ENCODE results near the gene BDKRB1.

BDKRB1 gene

DNA sequence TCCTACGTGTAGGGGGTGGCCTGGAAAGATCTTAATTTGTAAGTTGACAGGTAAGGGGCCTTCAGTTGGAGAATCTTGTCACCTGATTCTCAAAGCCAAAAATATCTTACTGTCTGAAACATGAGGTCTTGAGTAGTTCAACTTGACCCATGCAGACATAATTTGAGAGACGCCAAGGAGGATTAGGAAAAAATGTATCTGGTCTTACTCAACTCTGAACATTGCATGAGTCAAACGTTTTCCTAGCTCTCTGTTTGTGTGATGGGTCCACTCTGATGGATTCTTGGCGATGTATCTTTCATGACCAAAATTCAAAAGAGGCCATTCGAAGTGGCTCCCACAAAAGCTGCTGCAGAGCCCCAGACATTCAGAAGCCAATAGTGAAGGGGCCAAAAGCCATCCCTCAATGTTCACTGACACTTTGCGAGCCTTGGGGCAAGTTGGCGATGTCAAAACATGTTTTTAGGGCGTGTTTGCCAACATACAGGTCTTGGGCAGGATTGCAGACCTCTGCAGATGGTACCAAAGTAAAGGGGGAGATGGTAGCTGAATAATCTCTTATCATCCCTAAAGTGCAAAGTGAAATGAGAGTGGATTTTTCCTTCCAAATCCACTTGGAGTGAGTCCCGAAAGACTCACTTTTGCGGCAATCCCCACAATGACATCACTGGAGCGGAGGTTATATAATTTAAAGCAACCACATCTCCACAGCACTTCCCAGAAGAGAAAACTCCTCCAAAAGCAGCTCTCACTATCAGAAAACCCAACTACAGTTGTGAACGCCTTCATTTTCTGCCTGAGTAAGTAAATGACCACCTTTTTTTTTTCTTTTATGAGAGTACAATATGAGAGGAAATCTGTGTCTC, at the start of gene BDKRB1:
Gene BDKRB1, plus strand, starts transcription at position 710 of the 866 bp plus-strand sequence. CDS start 7,473 bp downstream, outside the sequence.
- peak; percentile 96 for DNase-seq

DNA sequence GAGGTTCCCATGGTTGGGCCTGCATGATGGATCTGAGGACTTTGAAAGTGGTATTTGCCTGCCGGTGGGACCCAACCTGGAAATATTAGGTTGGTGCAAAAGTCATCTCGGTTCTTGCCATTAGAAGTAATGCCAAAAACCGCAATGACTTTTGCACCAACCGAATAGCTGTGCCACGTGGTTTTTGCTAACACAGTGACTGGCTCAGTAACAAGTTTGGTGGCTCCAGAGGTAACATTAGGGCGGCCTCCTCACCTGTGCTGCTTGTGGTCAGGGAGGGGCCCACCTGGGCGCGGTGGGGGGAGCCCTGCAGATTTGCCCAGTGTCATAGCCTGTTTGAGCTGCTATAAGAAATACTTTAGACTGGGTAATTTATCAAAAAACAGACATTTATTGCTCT, 49.5 kb upstream of the BDKRB1 start:
- no peak for DNase-seq

DNA sequence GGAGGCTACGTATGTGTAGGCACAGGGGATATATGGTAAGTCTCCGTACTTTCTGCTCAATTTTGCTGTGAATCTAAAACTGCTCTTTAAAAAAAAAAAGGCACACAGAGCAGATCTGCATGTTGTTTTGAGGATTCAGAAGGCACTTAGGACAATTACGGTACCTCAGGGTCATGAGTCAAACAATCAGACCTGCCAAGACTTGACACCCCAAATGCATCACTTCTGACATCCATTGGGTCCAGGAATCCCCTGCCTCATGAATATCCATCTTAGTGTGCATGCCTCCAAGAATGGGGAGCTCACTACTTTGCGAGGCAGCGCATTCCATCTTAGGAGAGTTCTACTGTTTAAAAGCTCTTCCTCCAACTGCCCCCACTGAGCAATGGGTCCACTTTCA, 48.3 kb upstream of the BDKRB1 start:
- no peak for DNase-seq

DNA sequence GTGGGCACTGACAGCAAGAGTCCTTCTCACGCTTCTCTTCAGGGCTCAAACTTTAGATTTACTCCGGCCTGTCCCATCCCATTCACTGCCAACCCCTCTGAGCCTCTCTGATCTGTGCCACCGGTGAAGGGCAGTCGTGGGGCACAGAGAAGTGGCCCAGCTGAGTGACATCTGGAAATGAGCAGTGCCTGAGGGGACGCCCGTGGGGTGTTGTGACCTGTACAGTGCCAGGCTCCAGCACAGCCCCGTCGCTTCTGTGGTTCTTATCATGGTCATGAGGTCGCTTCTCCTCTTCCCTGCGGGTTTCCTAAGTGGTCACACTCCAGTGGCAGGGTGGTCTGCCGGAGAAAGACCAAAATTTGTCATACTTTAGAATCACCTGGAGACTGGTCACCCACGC, 47.3 kb upstream of the BDKRB1 start:
- no peak for DNase-seq

DNA sequence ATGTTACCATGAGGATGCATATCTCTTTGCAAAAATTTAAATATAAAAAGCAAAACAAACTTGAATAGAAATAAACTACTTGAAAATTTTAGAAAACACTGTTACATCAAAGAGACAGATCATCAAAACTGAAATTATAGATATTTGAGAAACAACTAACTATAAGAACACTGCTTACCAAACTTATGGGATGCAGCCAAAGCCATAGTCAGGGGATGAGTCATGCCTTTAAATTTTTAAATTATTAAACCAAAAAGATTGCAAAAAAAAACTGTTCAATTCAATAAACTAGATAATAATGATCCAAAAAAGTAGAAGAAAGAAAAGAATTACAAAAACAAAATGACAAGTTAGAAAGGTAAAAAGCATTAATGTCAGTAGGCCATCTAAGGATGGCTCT, 43.9 kb upstream of the BDKRB1 start:
- DNase-seq, result no peak

DNA sequence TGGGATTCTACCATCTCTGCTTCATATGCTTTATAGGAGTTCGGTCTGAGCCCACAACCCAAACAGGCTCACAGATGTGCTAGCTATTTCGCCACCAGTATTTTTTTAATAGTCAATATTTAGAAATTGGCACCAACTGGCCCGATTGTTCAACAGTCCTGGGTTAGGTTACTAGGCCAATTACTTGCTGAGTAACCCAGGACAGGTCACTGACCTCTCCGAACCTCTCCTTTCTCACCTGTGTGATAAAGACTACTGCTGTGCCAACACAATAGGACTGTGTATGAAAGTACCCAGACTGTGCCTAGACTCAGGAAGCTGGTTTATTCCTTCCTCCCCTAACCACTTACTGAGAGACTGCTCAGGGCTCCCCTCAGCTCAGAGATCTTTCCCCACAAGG, 43.1 kb upstream of the BDKRB1 start:
- no peak for DNase-seq

DNA sequence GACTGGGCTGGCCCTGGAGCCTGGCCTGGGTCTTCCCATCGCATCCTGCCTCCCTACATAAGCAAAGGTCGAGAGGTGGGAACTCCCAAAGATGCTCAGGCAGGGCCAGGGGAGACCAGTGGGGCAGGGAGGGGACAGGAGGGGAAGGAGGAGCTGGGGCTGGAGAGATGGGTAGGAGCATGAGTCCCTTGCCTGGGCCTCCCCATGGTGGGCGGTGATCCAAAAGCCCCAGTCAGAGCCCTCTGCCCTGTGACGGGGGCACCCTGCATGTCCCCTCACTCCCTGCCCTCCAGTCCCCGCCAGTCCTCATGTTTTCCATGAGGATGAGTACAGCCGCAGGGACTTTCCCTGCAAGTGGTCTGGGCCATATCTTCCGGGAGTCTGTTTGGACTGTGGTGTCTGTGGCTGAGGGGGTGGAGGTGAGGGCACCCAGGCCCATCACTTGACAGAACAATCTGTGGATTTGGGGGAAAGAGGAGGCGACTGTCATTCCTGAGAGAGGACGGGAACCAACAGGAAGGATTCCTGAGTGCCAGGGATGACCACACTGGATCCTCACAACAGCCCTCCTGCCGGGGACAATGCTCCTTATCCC, 42.0 kb upstream of the BDKRB1 start:
- DNase-seq, result no peak

DNA sequence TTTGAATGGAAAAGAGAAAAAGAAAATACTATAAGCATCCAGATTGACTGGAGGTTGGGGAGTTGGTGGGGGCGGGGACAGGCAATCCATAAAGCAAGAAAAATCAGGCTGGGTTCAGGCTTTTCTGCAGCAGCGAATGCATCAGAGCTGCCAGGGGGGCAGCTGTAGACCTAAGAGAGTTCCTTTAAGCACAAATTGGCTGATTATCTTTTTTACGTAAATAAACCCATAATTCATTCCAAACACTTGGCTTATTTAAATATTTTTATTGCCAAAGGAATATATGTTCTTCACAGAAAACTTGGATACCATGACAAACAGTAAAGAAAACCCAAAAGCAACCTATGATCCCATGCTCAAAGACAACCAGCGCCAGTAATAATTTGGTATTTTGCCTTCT, 41.2 kb upstream of the BDKRB1 start:
- DNase-seq, result no peak

DNA sequence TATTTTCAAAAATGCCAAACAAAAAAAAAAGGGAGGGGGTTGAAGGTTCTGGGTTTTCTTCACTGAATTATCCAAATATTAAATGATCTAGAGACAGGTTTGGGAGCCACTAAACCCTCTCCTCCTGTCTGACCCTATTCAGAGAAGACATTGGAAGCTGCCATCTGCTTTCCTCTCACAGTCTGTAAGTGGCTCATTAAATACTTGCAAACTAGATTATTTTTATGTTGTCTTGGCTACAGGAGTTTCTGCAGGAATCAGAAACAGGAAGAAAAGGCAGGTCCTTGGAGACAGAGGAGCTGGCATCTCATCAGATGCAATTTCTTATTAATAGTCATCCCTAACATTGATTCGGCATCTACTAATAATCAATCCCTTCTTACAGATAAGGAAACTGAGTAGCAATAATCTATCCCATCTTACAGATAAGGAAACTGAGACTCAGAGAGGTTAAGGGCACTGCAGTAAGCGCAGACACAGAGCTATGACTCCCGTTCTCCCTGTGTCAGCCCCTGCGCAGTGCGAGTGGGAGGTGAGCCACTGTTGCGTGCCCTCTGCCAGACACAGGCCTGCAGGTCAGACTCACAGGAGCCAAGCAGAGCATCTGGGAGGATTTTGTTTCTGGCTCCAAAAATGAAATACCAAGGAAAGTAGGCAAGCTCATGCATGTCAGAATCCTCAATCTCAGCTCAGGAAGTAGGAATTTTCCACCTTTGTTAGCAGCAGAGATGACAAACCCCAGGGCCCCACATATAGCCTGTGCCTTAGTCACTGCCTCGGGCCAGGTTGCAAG, 40.4 kb upstream of the BDKRB1 start:
- DNase-seq, result no peak

DNA sequence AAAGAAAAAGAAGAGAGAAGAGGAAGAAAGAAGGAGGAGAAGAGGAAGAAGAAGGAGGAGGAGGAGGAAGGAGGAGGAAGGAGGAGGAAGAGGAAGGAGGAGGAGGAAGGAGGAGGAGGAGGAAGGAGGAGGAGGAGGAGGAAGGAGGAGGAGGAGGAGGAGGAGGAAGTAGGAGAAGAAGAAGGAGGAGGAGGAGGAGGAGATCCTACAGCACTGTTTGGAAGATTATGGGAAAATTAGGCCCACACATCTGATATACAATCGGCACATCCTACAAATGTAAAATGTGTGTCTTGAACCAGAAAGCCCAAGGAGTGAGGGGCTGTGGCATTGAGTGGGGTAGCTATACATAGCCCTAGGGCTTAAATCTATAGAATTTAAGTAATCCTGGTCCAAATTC, 39.4 kb upstream of the BDKRB1 start:
- DNase-seq, result no peak

DNA sequence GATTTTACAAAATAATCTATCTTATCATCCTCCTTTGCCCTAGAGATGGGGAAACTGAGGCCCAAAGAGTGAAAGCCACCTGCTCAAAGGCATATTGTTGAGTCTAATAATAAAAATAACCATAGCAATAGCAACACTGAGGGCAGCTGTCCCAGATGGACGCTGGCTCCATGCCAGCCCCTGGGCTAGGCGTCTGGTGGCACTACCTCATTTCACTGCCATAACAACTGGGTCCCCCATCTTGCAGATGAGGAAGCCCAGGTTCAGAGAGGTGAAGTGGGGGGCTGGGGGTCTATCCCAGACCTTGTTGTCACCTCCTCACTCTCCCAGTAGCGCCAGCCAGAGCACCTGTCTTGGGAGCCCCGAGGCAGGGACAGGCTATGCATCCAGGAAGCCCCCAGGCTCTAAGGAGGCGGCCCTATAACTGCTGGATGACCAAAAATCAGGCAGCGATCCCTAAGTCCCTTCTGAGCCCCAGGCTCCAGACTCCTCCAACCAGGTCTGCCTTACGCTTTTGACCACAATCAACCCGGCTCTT, 38.6 kb upstream of the BDKRB1 start:
- no peak for DNase-seq

DNA sequence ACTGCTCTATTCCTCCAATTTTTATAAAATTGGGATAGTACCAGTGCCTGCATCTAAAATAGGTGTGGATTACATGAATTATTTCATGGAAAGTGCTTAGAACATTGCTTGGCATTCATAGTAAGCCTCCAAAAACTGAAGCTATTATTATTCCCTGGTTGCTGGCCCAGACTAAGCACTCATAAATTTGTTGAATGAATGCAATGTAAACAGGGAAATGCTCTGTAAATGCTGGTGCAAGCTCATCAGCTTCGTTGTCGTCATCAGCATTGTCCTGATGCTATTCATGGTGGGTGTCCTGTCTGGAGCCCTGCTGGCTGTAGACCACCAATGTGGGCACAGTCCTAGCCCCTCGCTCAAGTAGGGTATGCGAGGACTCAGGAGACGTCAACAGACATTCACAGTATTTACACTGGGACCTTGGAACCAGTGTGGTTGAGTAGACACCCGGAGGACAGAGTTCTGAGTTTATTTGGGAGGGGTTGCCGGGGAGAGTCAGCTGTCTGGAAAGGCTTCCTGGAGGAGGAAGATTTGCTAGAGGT, 34.8 kb upstream of the BDKRB1 start:
- DNase-seq, result no peak

DNA sequence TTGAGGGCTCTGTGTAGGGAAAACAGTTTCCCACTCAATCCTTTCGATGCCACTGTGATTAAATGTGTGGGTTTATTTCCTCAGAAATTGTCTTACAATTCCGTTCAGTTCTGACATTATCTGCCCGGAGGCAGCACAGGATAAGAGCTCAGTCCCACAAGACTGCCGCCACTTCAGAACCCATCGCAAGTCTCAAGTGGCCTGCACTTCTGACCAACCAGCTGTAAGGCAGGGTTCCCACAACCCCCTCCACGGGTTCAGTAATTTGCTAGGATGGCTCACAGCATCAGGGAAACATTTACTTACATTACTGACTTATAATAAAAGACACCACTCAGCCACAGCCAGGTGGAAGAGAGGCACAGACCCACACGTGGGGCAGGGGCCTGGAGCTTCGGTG, 34.2 kb upstream of the BDKRB1 start:
- no peak for DNase-seq

DNA sequence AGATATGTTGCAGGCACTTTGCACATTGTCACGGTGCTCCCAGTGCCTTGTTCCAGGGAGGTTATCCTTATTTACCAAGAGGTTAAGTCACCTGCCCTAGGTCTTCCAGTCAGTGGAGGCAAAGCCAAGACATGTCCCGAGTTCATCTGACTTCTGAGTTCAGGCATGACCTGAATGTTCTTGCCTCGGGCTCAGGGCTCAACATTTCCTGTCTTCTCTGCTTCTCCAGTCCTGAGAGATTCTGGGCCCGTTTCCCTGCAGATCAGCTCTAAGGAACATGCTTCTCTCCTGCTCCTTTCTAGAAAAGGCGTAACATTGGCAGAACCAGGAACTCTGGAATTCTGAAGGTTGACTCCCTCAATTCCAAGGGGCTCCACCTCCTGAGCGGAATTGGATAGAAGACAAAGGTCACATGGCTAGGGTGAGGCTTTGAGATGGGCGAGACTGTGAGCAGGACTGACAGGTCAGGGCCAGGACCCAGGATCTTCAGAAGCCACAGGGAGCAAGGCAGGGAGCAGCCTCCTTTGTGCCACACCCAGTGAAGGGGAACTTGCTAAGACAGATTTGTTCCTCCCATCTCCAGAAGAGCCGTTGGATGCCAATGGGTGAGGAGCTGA, 31.4 kb upstream of the BDKRB1 start:
- no peak for DNase-seq

DNA sequence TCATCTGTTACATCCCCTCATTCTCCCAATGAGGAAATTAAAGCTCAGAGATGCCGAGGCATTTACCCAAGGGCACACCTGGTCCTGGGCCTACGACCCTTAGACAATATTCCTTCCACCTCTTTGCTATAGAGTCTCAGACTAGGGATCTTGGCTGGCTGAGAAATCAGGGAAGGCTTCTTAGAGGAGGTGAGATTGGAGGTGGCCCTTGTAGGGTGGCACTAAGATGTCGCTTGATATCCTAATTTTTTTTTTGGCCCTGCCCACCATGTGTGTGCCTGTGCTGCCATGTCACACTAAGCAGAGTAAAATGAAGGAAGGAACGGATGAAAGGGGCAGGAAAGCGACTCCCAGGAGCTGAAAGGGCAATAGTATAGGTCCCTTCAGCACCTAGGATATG, 30.8 kb upstream of the BDKRB1 start:
- DNase-seq, result no peak

DNA sequence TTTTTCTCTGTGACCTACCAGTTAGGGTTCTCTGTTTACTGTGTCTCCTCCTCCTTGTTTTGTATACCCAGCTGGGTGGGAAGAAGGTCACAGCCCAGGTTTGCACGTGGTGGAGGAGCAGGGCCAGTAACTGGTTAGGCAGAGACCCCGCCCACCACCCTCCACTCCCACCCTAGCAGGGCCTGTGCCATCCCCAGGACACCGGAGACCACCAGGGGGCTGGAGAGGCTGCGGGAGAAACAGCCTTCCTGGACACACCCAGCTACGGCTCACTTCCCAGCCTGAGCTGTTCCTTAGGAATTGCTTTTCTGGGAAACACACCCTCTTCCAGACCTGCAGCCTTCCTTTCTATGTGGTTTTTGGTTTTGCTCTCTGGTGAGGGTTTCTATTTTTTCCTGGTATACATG, 30.3 kb upstream of the BDKRB1 start:
- peak; percentile 81 for DNase-seq

DNA sequence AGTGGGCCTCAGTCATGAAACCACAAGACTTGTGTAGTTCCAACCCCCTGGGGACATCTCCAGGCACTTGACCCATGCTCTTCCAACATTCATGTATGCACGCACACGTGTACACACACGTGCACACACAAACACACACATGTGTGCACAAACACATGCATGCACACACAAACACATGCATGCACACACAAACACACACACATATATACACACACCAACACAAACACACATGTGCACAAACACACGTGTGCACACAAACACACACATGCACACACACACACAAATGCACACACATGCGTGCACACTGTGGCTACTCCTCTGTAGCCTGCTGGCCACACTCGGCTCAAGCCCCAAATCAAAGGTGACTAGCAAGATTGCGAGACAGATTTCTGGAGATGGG, 28.6 kb upstream of the BDKRB1 start:
- DNase-seq, result no peak

DNA sequence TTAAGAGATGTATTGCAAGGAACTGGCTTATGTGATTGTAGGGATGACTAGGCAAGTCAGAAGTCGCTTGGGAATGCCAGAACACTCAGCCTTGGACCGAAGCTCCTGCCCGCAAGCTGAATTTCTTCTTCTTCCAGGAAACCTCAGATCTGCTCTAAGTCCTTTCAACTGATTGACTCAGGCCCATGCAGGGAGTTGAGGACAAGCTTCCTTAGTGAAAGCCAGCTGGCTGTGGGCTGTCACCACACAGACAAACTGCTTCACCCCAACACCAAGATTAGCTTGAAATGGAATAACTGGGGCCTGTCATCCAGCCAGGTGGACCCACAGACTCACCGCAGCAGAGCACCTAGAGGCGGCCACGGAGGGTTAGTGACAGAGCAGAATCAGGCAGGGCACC, 26.7 kb upstream of the BDKRB1 start:
- no peak for DNase-seq

DNA sequence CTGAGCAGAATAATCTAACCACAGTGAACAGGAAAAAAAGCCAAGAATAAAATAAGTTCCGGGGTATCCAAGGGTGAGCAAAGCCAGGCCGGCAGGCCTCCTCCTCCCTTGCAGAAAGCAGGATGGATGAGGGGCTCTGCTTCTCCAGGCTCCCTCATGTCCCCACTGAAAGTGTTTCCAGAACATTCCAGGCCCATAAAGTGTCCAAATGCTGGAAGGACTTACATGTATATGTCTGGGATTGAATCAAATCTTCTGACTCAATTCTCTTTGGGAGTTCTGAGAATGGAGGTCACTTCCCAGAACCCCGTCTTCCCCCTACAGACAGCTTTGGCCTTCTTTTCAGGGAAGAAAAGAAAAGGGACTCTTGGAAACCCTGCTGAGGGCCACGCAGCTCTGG, 25.0 kb upstream of the BDKRB1 start:
- DNase-seq, result no peak

DNA sequence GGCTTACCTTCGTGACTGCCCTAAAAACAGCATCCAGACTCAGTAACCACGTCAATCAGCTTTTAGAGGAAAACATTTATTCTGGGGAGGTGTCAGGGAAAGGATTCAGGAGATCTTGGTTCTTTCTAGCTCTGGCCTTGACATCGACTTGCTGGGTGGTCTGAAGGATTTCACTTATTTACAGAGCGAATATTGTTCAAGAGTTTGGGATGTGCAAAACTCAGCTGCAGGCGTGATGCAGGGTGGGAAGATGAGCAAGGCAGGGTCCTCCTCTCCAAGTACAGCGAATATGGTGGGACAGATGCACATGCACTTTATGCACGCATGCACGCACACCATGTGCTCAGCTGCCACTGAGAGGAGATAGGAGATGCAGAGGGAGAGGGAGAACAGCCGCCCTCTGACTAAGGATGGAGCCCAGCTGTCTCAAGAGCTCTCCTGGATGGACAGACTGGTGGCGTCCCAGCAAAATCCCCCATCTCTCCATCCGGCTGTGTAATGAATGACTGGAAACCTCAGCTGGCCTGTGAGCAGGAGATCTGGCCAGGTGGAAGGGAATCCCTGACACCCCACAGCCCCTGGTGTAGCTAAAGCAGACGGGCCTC, 24.4 kb upstream of the BDKRB1 start:
- no peak for DNase-seq

DNA sequence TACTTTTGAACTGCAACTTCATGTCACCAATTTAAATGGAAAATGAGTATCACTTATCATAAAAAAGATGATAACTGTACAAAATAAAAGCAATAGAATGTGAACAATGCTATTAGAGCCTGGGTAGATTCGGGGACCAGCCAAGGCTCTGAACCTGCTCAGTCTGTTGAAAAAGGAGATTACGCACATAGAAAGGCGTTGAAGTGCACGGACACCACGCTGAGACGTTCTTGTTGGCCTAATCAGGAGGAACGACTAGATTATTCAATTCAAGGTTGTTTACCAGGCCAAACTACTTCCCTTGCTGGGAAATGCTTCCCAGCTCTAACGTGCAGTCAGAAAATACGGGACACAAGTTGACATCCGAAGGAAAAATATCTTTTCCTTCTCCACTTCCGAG, 23.5 kb upstream of the BDKRB1 start:
- no peak for DNase-seq

DNA sequence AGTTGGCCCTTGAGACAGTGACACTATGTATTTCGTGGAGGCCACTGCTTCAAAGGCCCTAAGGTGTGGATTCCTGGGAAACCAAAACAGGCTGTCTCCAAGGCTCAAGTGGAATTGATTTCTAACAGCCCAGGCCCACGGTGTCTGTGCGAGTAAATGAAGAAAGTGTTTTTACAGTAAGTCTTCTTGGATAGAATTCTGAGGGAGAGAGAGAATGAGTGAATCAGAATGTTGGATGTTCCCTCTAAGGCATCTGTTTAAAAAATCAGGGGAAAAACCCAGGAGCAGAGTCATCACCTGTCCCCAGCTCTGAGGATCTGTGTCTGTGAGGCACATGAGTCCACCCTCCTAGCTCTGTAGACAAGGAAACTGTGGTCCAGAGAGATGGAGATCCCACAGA, 22.3 kb upstream of the BDKRB1 start:
- DNase-seq, result no peak

Data from fibroblast of skin of right quadriceps (primary cell).